Stimulated activated CD4-positive, alpha-beta T cell treated with anti-CD3 and anti-CD28 coated beads, Interleukin-4, amount 100 ng/mL, for 1 hour (primary cell): ENCODE measurements around the gene CD86.
"Not testable (repeated sequence)": the region's sequence is repeated elsewhere in the genome, so short reads cannot be mapped to it uniquely, and the experiment has no call there.

Experiments
- DNase-seq: peaks from one replicate; pipeline ENCODE4 v3.0.0-alpha.2; 2020

The CD86 gene

DNA sequence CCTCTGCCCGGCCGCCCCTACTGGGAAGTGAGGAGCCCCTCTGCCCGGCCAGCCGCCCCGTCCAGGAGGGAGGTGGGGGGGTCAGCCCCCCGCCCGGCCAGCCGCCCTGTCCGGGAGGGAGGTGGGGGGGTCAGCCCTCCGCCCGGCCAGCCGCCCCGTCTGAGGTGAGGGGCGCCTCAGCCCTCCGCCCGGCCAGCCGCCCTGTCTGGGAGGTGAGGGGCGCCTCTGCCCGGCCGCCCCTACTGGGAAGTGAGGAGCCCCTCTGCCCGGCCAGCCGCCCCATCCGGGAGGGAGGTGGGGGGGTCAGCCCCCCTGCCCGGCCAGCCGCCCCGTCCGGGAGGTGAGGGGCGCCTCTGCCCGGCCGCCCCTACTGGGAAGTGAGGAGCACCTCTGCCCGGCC, 109.8 kb downstream of the CD86 start:
- not testable (repeated sequence) for DNase-seq

GRCh38 chr3:122167630-122168029, 112.5 kb downstream of the CD86 start:
- DNase-seq, result no peak

GRCh38 chr3:122168044-122168443, 112.9 kb downstream of the CD86 start:
- DNase-seq, result no peak

- DNase-seq, result no peak
Measured at GRCh38 chr3:122169911-122170310, 114.7 kb downstream of the CD86 start.
